ENCODE data around the gene PRR14.

Gene PRR14

DNA sequence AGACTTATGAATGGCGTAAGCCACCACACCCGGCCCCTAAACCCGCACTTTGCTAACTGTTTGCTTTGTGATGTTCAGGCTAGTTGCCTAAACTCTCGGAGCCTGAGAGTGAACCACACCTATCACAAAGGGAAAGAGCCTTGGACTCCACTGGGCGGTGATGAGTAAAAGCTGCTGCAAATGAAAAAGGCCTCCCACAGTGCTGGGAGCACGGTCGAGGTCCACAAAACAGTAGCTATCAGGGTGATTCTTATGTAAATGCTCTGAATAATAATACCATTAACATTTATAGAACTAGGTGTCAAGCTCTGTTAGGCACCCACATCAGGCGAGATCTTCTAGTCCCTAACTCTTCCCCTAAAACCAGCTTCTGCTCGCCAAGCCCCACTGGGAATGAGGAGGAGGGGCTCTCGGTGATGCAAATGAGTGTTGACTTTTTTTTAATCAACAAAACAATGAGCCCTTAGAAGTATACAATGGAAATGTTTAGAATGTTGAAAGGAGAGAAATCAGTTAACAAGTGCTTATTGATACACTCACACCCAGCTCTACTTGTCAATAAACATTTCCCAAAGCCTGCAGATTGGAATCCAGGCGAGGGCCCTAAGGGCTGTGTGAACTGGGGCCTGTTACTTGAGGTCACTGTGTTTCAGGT, 27.3 kb downstream of the PRR14 start:
- no peak for ATAC-seq
- TF ChIP-seq TOX (CRISPR knock-in tag; IDR thresholded peaks at IDR 0.05; ENCODE audit: borderline replicate concordance) (no peak), ZNF565 (CRISPR knock-in tag; conservative IDR thresholded peaks at IDR 0.05; ENCODE audit: low read depth) (no peak), OSR1 (CRISPR knock-in tag; IDR thresholded peaks at IDR 0.05) (no peak), ISL1 (CRISPR knock-in tag; IDR thresholded peaks at IDR 0.05) (no peak)

DNA sequence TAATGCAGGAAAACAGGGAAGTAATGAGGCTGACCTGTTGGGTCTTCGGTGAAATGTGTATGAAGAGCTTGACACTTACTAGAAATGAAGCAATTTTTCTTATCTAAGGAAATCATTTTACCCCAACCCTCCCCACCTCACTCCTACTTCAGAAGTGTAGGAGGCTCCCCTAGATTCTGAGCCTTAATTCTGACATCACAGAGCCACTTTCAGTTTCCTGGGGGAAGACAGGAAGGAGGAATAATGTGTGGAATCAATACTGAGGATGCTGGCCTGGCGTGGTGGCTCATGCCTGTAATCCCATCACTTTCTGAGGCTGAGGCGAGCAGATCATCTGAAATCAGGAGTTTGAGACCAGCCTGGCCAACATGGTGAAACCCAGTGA, 27.8 kb downstream of the PRR14 start:
- TF ChIP-seq ZC3H10 (CRISPR knock-in tag; IDR thresholded peaks at IDR 0.05) = no peak
- no peak for ATAC-seq

DNA sequence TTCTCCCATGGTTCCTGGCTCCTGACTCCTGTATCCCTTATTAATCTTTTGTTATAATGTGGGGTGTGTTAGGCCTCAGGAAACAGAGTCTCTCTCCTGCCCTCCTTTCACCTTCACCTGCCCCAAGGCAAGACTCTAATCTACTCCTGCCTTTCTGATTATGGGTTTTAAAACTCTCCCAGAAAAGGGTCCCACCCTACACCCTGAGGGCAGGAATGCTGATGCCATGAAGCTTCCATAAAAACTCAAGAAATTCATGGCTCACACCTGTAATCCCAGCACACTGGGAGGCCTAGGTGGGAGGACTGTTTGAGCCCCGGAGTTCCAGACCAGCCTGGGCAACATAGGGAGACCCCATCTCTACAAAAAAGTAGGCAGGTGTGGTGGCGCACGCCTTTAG, 29.6 kb downstream of the PRR14 start:
- no peak for ATAC-seq
- TF ChIP-seq ESRRG (CRISPR knock-in tag; IDR thresholded peaks at IDR 0.05) (no peak), PPARA (CRISPR knock-in tag; IDR thresholded peaks at IDR 0.05; ENCODE audit: borderline replicate concordance) (no peak), ZC3H10 (CRISPR knock-in tag; IDR thresholded peaks at IDR 0.05) (no peak), TOX (CRISPR knock-in tag; IDR thresholded peaks at IDR 0.05; ENCODE audit: borderline replicate concordance) (no peak), TCF4 (CRISPR knock-in tag; IDR thresholded peaks at IDR 0.05; ENCODE audit: borderline replicate concordance) (no peak), GLIS3 (CRISPR knock-in tag; IDR thresholded peaks at IDR 0.05) (no peak), ZNF70 (CRISPR knock-in tag; IDR thresholded peaks at IDR 0.05) (no peak), ISL1 (CRISPR knock-in tag; IDR thresholded peaks at IDR 0.05) (no peak), ZNF565 (CRISPR knock-in tag; conservative IDR thresholded peaks at IDR 0.05; ENCODE audit: low read depth) (no peak), ZNF8 (CRISPR knock-in tag; IDR thresholded peaks at IDR 0.05) (no peak)
- TF ChIP-seq, protein P1, sequence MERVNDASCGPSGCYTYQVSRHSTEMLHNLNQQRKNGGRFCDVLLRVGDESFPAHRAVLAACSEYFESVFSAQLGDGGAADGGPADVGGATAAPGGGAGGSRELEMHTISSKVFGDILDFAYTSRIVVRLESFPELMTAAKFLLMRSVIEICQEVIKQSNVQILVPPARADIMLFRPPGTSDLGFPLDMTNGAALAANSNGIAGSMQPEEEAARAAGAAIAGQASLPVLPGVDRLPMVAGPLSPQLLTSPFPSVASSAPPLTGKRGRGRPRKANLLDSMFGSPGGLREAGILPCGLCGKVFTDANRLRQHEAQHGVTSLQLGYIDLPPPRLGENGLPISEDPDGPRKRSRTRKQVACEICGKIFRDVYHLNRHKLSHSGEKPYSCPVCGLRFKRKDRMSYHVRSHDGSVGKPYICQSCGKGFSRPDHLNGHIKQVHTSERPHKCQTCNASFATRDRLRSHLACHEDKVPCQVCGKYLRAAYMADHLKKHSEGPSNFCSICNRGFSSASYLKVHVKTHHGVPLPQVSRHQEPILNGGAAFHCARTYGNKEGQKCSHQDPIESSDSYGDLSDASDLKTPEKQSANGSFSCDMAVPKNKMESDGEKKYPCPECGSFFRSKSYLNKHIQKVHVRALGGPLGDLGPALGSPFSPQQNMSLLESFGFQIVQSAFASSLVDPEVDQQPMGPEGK (CRISPR knock-in tag; IDR thresholded peaks at IDR 0.05; ENCODE audit: borderline replicate concordance) = no peak
- TF ChIP-seq, protein P2, sequence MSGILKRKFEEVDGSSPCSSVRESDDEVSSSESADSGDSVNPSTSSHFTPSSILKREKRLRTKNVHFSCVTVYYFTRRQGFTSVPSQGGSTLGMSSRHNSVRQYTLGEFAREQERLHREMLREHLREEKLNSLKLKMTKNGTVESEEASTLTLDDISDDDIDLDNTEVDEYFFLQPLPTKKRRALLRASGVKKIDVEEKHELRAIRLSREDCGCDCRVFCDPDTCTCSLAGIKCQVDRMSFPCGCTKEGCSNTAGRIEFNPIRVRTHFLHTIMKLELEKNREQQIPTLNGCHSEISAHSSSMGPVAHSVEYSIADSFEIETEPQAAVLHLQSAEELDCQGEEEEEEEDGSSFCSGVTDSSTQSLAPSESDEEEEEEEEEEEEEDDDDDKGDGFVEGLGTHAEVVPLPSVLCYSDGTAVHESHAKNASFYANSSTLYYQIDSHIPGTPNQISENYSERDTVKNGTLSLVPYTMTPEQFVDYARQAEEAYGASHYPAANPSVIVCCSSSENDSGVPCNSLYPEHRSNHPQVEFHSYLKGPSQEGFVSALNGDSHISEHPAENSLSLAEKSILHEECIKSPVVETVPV (CRISPR knock-in tag; IDR thresholded peaks at IDR 0.05) = no peak

DNA sequence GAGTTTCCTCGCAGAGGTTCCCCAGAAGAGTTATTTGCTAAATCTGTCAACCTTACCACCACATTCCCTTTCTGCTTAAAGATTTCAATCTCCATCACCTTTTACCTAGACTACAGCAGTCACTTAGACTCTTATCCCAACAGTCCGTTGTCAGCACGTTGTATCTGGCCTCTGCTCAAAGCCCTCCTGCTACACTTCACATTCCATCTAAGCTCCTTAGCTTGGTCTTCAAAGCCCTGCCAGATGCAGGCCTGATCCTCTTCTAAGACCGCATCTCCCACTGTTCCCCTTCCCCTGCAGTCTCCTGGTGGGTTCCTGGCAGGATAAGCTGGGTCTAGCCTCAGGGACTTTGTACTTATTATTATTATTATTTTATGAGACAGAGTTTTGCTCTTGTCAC, 37.9 kb downstream of the PRR14 start:
- no peak for ATAC-seq
- TF ChIP-seq ZC3H10 (CRISPR knock-in tag; IDR thresholded peaks at IDR 0.05) (no peak), ARNTL (CRISPR knock-in tag; IDR thresholded peaks at IDR 0.05; ENCODE audit: borderline replicate concordance, low read depth) (no peak), ESRRG (CRISPR knock-in tag; IDR thresholded peaks at IDR 0.05) (no peak), ZNF565 (CRISPR knock-in tag; conservative IDR thresholded peaks at IDR 0.05; ENCODE audit: low read depth) (no peak), CSDC2 (CRISPR knock-in tag; IDR thresholded peaks at IDR 0.05) (no peak), ISL1 (CRISPR knock-in tag; IDR thresholded peaks at IDR 0.05) (no peak), ZNF8 (CRISPR knock-in tag; IDR thresholded peaks at IDR 0.05) (no peak), ZFP30 (CRISPR knock-in tag; IDR thresholded peaks at IDR 0.05) (no peak), GLIS3 (CRISPR knock-in tag; IDR thresholded peaks at IDR 0.05) (no peak), TCF4 (CRISPR knock-in tag; IDR thresholded peaks at IDR 0.05; ENCODE audit: borderline replicate concordance) (no peak)
- TF ChIP-seq, protein P3, sequence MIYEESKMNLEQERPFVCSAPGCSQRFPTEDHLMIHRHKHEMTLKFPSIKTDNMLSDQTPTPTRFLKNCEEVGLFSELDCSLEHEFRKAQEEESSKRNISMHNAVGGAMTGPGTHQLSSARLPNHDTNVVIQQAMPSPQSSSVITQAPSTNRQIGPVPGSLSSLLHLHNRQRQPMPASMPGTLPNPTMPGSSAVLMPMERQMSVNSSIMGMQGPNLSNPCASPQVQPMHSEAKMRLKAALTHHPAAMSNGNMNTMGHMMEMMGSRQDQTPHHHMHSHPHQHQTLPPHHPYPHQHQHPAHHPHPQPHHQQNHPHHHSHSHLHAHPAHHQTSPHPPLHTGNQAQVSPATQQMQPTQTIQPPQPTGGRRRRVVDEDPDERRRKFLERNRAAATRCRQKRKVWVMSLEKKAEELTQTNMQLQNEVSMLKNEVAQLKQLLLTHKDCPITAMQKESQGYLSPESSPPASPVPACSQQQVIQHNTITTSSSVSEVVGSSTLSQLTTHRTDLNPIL (CRISPR knock-in tag; IDR thresholded peaks at IDR 0.05; ENCODE audit: low read depth) = no peak
- TF ChIP-seq, protein P2 (CRISPR knock-in tag; IDR thresholded peaks at IDR 0.05) = no peak
- TF ChIP-seq, protein P4, sequence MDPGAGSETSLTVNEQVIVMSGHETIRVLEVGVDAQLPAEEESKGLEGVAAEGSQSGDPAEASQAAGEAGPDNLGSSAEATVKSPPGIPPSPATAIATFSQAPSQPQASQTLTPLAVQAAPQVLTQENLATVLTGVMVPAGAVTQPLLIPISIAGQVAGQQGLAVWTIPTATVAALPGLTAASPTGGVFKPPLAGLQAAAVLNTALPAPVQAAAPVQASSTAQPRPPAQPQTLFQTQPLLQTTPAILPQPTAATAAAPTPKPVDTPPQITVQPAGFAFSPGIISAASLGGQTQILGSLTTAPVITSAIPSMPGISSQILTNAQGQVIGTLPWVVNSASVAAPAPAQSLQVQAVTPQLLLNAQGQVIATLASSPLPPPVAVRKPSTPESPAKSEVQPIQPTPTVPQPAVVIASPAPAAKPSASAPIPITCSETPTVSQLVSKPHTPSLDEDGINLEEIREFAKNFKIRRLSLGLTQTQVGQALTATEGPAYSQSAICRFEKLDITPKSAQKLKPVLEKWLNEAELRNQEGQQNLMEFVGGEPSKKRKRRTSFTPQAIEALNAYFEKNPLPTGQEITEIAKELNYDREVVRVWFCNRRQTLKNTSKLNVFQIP (CRISPR knock-in tag; IDR thresholded peaks at IDR 0.05; ENCODE audit: borderline replicate concordance, low read depth) = no peak
- TF ChIP-seq, protein P1 (CRISPR knock-in tag; IDR thresholded peaks at IDR 0.05; ENCODE audit: borderline replicate concordance) = no peak
- TF ChIP-seq, protein P5, sequence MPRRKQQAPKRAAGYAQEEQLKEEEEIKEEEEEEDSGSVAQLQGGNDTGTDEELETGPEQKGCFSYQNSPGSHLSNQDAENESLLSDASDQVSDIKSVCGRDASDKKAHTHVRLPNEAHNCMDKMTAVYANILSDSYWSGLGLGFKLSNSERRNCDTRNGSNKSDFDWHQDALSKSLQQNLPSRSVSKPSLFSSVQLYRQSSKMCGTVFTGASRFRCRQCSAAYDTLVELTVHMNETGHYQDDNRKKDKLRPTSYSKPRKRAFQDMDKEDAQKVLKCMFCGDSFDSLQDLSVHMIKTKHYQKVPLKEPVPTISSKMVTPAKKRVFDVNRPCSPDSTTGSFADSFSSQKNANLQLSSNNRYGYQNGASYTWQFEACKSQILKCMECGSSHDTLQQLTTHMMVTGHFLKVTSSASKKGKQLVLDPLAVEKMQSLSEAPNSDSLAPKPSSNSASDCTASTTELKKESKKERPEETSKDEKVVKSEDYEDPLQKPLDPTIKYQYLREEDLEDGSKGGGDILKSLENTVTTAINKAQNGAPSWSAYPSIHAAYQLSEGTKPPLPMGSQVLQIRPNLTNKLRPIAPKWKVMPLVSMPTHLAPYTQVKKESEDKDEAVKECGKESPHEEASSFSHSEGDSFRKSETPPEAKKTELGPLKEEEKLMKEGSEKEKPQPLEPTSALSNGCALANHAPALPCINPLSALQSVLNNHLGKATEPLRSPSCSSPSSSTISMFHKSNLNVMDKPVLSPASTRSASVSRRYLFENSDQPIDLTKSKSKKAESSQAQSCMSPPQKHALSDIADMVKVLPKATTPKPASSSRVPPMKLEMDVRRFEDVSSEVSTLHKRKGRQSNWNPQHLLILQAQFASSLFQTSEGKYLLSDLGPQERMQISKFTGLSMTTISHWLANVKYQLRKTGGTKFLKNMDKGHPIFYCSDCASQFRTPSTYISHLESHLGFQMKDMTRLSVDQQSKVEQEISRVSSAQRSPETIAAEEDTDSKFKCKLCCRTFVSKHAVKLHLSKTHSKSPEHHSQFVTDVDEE (CRISPR knock-in tag; IDR thresholded peaks at IDR 0.05) = no peak

Data from SK-N-SH treated with all-trans-retinoic acid at 6 μM for 48 hours (cell line).